ENCODE results near the gene COL27A1. TPM values are rescaled to one million over a fixed set of nuclear protein-coding genes. Genes with fewer than 3 reads are reported as not detected.

The COL27A1 gene
- total RNA-seq, 2 experiments from 2014 or later: 11.4 to 12.2 TPM

DNA sequence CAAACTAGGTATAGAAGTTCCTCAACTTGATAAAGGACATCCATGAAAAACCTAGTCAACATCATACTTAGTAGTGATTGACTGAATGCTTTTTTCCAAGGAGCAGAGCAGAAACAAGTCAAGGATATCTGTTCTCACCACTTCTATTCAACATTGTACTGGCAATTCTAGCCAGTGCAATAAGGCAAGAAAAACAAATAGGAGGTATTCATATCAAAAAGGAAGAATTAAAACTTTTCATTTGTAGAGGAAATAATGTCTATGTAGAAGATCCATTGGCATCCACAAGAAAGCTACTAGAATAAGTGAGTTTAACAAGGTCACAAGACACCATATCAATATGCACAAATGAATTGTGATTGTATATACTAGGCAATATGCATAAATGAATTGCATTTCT is 139.3 kb downstream of the COL27A1 start:
- peaks cover 15% of the 10 kb centered on the region for H3K9me3 Mint-ChIP-seq
- H3K4me3 Mint-ChIP-seq: no peak overlapping the region
- no peak overlapping the region for H3K27ac Mint-ChIP-seq
- H3K4me1 Mint-ChIP-seq: no peaks in the 10 kb centered on the region
- DNase-seq: no peak
- H3K27me3 Mint-ChIP-seq: peaks cover 3% of the 10 kb centered on the region
- peaks cover 22% of the 10 kb centered on the region for H3K36me3 Mint-ChIP-seq

DNA sequence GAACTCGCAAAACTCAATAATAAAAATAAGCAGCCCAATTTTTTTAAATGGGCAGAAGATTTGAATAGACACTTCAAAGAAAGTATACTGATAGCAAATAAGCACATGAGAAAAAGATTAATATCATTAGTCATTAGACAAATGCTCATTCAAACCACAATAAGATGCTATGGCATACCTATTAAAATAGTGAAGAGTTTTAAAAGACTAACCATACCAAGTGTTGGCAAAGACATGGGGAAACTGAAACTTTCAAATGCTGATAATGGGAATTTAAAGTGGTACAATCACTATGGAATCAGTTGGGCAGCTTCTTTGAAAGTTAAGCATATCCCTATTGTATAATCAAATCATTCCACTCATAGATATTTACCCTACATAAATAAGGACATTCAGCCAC is 141.0 kb downstream of the COL27A1 start:
- Mint-ChIP-seq H3K27ac (no peak overlapping the region), H3K9me3 (peaks cover 15% of the 10 kb centered on the region), H3K27me3 (no peaks in the 10 kb centered on the region), H3K4me1 (no peaks in the 10 kb centered on the region), H3K36me3 (peaks cover 22% of the 10 kb centered on the region), H3K4me3 (no peak overlapping the region)
- no peak for DNase-seq

DNA sequence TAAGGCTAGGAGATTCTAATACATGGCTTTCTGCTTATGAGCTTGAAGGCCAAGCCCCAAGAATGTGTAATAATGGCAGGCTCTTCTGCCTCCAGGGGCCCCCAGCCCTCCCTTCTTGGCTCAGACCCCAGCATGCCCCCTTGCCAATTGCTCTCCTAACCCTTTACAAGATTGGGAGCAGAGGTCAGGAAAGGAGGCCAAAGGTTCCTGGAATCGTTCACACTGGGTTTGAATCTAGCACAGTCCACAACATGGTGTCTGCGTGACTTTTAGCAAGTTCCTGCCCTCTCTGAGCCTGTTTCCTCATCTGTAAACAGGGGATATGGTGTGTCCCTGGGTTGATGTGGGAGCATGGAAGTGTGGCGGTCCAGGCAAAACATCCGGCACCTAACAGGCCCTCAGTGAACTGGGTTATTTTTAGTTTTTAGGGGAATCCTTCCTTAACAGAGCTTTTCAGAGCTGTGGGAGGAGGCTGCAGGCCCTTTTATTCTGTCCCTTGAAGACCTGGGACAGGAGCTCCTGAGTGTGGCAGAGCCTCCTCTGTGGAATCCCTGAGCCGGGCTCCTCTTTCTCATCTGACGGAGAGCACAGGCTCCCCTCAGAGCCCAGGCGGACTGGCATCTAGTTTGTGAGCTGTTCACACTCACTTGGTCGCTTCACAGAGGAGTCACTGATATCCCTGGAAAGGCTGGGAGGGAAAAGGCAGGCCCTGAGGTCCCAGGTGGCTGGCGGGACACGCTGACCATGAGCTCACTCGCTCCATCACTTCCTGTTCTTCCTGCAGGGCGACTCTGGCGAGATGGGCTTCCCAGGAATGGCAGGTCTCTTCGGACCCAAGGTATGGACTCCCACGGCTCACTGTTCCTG is 144.2 kb downstream of the COL27A1 start:
- no peaks in the 10 kb centered on the region for H3K4me1 Mint-ChIP-seq
- peaks cover 14% of the 10 kb centered on the region for H3K9me3 Mint-ChIP-seq
- peaks cover 18% of the 10 kb centered on the region for H3K36me3 Mint-ChIP-seq
- H3K27me3 Mint-ChIP-seq: no peaks in the 10 kb centered on the region
- no peak overlapping the region for H3K4me3 Mint-ChIP-seq
- no peak overlapping the region for H3K27ac Mint-ChIP-seq
- DNase-seq: no peak

DNA sequence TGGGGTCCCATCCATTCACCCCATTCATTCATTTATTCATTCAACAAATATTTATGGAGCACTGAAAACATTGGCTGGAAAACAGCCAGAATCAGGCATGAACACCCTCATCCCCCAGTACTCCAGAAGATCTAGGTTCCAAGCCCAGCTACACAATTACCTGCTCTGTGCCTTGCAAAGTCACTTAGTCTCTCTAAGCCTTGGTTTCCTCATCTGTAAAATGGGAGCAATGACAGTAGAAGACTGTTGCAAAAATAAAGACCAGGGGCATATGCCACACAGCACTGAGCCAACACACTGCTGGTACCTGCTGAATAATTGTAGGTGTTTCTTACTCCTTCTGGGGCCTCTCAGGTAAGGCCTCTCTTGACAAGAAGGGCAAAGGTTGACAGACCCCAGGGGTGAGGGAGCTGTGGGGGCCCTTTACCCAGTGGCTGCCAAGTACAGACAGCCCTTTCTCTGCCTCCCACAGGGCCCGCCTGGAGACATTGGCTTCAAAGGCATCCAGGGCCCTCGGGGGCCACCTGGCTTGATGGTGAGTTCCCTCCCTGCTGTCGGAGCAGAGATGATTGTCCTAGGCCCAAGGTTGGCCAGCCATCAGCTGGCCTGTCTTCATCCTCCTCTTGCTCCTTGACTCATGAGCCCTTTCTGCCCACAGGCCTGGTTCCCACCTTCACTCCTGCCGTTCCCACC is 145.0 kb downstream of the COL27A1 start:
- Mint-ChIP-seq H3K9me3 (peaks cover 6% of the 10 kb centered on the region), H3K27me3 (no peaks in the 10 kb centered on the region), H3K27ac (no peak overlapping the region), H3K4me1 (peaks cover 1% of the 10 kb centered on the region), H3K4me3 (no peak overlapping the region), H3K36me3 (peaks cover 11% of the 10 kb centered on the region)
- DNase-seq: no peak

DNA sequence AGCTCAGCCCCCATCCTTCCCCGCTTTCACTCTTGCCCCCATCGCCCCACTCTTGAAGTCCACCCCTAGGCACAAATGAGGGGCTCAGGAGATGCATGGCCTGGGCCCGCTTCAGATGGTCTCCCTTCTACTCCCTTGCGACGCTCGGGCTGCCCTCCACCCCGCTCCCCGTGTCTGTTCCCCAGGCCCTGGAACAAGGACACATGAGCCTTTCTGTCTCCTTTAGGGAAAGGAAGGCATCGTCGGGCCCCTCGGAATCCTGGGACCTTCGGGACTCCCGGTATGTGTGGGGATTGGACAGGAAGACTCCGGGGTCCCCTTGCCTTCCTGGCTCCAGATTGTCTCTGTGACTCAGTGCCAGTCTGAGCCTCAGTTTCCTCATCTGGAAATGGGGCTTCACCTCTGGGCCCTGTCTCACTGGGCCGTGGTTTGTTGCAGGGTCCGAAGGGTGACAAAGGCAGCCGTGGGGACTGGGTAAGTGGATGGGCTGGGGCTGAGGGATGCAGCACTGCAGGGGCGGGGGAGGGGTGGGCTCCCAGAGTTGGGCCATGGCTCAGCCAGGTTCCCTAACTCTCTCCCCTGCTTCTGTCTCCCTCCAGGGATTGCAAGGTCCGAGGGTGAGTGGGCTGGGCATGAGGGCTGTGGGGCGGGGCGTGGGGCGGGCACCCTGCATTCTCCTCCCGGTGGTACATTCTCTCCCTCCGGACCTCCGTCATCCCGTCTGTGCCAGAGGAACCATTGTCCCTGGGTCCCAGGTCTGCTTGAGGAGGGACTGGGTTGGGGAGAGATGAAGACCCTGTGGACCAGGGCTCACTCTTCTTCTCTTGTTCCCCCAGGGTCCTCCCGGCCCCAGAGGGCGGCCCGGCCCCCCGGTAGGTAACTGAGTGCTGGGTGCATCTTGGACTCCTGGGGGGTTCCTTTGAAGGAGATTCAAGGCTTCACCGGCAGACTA is 145.8 kb downstream of the COL27A1 start:
- Mint-ChIP-seq H3K36me3 (peaks cover 4% of the 10 kb centered on the region), H3K4me3 (no peak overlapping the region), H3K4me1 (peaks cover 5% of the 10 kb centered on the region), H3K27me3 (no peaks in the 10 kb centered on the region), H3K27ac (no peak overlapping the region), H3K9me3 (peaks cover under 1% of the 10 kb centered on the region)
- DNase-seq: no peak

DNA sequence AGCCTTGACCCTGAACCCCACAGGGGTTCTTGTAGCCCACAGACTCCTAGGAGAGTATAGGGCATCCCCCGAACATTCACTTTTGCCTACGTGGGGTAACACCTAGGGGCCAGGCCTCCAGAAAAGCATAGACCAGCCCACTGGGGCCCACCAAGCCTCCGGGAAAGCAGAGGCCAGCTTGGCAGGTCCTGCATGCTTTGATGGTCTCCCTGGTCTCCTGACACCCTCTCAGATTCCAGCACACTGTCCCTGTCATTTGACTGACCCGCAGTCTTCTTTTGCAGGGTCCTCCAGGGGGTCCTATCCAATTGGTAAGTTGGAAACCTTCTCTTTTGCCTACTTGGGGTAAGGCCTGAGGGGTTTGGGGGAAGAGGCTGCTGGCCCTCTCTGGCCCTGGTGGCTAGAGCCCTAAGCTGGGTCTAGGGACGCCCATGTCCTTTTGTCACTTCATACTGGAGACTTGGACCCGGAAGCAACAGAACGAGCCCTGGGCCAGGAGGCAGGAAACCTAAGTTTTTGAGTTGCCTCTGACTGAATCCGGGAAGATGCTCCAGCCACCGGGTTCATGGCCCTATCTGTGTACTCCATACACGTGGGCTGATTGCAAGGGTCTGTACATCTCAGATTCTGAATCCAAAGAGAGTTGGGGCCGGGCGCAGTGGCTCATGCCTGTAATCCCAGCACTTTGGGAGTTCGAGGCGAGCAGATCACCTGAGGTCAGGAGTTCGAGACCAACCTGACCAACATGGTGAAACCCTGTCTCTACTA is 146.6 kb downstream of the COL27A1 start:
- Mint-ChIP-seq H3K9me3 (no peaks in the 10 kb centered on the region), H3K27ac (no peak overlapping the region), H3K27me3 (no peaks in the 10 kb centered on the region), H3K4me1 (peaks cover 5% of the 10 kb centered on the region), H3K36me3 (no peaks in the 10 kb centered on the region), H3K4me3 (no peak overlapping the region)
- no peak for DNase-seq

DNA sequence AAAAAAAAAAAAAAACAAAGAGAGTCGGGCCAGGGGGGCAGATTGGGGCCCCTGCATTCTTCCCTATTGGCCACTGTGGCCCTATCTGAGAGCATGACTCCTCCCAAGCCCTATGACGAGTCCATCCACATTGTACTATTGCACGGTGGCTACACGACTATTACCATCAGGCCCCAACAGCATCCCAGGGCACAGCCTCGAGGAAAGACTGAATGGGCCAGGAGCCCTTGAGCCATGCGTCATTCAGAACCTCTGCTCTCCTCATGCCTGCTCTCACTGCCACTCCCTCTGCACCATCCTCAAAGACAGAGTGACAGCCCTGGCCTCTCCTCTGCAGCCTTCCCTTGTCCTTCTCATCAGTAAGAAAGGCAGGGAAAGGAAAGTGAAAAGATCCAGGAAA is 147.4 kb downstream of the COL27A1 start:
- H3K36me3 Mint-ChIP-seq: no peaks in the 10 kb centered on the region
- no peak overlapping the region for H3K4me3 Mint-ChIP-seq
- H3K27me3 Mint-ChIP-seq: no peaks in the 10 kb centered on the region
- no peaks in the 10 kb centered on the region for H3K9me3 Mint-ChIP-seq
- no peak for DNase-seq
- no peak overlapping the region for H3K27ac Mint-ChIP-seq
- peaks cover 5% of the 10 kb centered on the region for H3K4me1 Mint-ChIP-seq

DNA sequence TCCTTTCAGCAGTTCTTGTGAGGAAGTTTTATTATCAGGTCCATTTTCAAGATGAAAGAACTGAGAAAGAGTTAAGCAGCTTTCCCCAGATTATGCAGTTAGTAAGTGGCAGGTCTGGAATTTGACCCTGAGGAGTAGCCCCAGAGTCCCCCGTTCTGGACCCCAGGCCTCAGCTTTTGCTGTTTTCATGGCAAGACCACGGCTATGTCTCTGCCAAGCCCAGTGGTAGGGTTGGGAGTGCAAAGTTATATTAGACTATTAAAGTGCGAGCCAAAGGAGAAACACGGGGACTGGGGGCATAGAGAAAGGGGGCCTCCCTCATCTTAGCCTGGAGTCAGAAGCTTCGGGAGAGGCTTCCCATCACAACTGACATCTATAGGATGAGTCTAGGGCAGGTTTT is 148.2 kb downstream of the COL27A1 start:
- H3K4me3 Mint-ChIP-seq: no peak overlapping the region
- peaks cover 5% of the 10 kb centered on the region for H3K4me1 Mint-ChIP-seq
- no peaks in the 10 kb centered on the region for H3K9me3 Mint-ChIP-seq
- no peaks in the 10 kb centered on the region for H3K36me3 Mint-ChIP-seq
- no peaks in the 10 kb centered on the region for H3K27me3 Mint-ChIP-seq
- no peak overlapping the region for H3K27ac Mint-ChIP-seq
- no peak for DNase-seq

DNA sequence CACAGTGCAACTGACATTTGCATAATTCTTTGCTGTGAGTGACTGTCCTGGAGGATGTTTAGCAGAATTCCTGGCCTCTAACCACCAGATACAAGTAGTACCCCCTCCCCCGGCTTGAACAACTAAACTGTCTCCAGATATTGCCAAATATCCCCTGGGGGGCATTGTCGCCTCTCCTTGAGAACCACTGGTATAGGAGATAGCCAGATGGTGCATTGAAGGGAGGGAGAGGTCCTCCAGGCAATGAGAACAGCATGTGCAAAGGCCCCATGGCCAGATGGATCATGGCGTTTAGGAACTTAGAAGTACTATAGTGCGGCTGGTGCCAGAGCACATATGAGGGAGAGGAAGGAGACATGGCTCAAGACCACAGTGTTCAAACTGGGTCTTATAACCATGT is 148.6 kb downstream of the COL27A1 start:
- no peak overlapping the region for H3K27ac Mint-ChIP-seq
- no peak for DNase-seq

DNA sequence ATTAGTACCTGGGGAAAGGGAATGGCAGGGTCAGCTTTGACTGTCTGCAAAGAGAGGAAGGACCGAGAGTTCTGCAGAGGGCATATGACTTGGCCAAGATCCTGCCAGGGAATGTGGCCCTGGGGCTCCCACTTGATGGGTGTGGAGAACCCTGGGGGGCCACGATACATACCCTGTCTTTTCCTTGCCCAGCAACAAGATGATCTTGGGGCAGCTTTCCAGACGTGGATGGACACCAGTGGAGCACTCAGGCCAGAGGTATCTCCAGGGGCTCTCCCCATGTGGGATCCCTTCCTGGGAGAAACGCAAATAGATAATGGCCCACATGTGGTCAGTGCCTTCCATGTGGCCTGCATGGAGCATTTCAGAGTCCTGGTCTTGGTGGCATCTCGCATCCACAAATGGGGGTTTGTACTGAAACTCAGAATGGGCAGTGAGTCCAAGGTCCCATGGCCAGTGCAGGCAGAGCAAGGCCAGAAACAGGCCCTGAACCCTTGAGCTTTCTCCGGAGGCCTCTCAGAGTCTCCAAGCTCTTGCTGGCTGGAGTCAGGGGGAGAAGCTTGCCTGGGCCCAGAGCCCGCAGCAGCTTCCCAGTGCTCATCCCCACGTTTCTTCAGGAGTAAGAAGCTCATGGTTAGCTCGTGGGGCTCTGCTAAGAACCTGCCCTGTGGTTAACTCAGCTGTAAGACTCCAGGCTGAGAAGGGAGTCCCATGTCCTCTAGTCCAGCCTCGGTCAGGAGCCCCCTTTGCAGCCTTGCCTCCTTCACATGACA is 149.3 kb downstream of the COL27A1 start:
- no peaks in the 10 kb centered on the region for H3K27me3 Mint-ChIP-seq
- H3K4me3 Mint-ChIP-seq: no peak overlapping the region
- H3K9me3 Mint-ChIP-seq: no peaks in the 10 kb centered on the region
- no peak overlapping the region for H3K27ac Mint-ChIP-seq
- no peaks in the 10 kb centered on the region for H3K36me3 Mint-ChIP-seq
- H3K4me1 Mint-ChIP-seq: peaks cover 5% of the 10 kb centered on the region
- no peak for DNase-seq

More for the DNA sequence above, 148.6 kb downstream of the COL27A1 start:
- Mint-ChIP-seq H3K4me3 (no peak overlapping the region), H3K9me3 (no peaks in the 10 kb centered on the region), H3K27me3 (no peaks in the 10 kb centered on the region), H3K4me1 (peaks cover 5% of the 10 kb centered on the region), H3K36me3 (no peaks in the 10 kb centered on the region)

DNA sequence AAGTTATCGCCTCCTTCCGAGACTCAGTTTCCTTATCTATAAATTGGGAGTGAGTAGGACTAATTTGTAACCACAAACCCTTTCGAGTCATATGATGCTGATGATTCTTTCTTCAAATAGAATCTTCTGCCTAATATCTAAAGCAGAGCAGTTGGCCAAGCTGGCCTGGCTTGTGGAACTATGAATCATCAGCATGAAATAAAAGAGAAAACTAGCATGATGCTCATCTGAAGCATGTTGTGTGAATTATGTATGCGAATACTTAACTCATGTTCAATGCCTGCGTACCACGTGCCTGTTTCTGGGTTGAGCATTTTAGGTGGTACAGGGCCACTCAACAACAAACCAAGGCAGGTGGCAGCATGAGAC is 152.5 kb downstream of the COL27A1 start:
- no peaks in the 10 kb centered on the region for H3K27me3 Mint-ChIP-seq
- H3K4me1 Mint-ChIP-seq: peaks cover 5% of the 10 kb centered on the region
- no peak overlapping the region for H3K4me3 Mint-ChIP-seq
- no peaks in the 10 kb centered on the region for H3K36me3 Mint-ChIP-seq
- DNase-seq: no peak
- H3K9me3 Mint-ChIP-seq: no peaks in the 10 kb centered on the region
- H3K27ac Mint-ChIP-seq: no peak overlapping the region

DNA sequence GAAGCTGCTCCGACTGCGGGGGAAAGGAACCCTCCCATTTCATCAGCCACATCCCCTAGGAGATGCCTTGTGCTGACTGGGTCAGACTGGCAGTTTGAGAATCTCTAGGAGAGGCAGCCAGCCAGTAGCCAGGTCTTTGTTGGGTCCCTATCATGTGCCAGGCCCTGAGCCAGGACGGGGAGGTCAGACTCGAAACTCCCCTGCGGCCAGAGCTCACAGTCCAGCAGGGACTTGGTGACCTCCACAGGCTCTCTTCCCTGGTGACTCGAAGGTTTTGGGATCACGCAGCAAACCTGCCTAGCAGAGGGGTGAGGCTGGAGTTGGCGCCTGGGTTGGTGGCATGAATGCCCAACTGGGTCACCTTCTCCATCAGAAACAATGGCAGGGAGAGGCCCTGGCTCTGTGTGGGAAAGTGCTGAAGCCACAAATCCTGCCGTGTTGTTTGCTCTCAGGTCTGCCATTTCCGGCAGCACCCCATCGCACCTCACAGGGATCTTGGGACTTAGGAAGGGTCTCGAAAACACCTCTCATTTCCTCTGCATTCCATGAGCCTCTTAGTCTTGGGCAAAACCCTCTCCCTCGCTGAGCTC is 153.1 kb downstream of the COL27A1 start:
- Mint-ChIP-seq H3K36me3 (no peaks in the 10 kb centered on the region), H3K4me1 (peaks cover 5% of the 10 kb centered on the region), H3K9me3 (no peaks in the 10 kb centered on the region), H3K27ac (no peak overlapping the region), H3K27me3 (no peaks in the 10 kb centered on the region), H3K4me3 (no peak overlapping the region)
- DNase-seq: no peak

DNA sequence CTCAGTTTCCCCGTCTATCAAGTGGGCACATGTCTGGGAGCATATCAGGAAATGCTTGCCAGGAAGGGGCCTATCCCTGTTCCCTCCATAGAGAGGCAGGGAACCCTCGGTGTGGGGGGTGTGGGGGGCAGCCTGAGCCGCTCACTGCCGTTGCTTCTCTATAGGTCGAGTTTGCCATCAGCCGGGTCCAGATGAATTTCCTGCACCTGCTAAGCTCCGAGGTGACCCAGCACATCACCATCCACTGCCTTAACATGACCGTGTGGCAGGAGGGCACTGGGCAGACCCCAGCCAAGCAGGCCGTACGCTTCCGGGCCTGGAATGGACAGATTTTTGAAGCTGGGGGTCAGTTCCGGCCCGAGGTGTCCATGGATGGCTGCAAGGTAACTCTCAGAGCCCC is 153.8 kb downstream of the COL27A1 start:
- no peak for DNase-seq
- Mint-ChIP-seq H3K27ac (no peak overlapping the region), H3K9me3 (no peaks in the 10 kb centered on the region), H3K4me1 (peaks cover 5% of the 10 kb centered on the region), H3K36me3 (no peaks in the 10 kb centered on the region), H3K4me3 (no peak overlapping the region), H3K27me3 (no peaks in the 10 kb centered on the region)
